ENCODE measurements around the gene LDB2.

DNA sequence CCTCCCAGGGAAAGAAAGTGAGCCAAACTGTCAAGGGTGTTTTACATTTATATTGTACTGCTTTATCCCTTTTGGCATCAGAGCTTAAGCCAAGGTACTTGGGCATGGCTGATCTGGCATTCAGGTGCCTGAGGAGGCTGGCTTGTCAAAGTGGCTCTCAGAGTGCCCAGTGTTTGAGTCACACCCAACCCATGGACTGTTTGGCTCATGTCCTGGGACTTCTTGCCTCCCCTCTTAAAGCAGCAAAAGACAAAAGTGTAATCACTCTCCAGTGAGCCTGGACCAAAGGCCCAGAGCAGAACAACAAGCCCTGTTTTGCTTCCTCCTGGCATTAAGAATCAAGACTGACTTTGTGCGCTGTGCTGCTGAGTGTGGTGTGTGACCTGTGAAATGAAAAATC lies 360.5 kb downstream of the LDB2 start:
- TF ChIP-seq, protein P1, sequence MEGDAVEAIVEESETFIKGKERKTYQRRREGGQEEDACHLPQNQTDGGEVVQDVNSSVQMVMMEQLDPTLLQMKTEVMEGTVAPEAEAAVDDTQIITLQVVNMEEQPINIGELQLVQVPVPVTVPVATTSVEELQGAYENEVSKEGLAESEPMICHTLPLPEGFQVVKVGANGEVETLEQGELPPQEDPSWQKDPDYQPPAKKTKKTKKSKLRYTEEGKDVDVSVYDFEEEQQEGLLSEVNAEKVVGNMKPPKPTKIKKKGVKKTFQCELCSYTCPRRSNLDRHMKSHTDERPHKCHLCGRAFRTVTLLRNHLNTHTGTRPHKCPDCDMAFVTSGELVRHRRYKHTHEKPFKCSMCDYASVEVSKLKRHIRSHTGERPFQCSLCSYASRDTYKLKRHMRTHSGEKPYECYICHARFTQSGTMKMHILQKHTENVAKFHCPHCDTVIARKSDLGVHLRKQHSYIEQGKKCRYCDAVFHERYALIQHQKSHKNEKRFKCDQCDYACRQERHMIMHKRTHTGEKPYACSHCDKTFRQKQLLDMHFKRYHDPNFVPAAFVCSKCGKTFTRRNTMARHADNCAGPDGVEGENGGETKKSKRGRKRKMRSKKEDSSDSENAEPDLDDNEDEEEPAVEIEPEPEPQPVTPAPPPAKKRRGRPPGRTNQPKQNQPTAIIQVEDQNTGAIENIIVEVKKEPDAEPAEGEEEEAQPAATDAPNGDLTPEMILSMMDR (conservative IDR thresholded peaks at IDR 0.05; ENCODE audit: low read length), result no peak
- TF ChIP-seq EZH2phosphoT487 (IDR thresholded peaks at IDR 0.05; ENCODE audit: borderline replicate concordance), result no peak

Measured in Loucy (cell line).